SK-N-DZ (cell line): ENCODE data around the gene PFKFB2.

Experiments
- DNase-seq: peaks from one replicate; pipeline ENCODE4 v3.0.0-alpha.2; 2015; ENCODE audit warnings: low spot score

The PFKFB2 gene

DNA sequence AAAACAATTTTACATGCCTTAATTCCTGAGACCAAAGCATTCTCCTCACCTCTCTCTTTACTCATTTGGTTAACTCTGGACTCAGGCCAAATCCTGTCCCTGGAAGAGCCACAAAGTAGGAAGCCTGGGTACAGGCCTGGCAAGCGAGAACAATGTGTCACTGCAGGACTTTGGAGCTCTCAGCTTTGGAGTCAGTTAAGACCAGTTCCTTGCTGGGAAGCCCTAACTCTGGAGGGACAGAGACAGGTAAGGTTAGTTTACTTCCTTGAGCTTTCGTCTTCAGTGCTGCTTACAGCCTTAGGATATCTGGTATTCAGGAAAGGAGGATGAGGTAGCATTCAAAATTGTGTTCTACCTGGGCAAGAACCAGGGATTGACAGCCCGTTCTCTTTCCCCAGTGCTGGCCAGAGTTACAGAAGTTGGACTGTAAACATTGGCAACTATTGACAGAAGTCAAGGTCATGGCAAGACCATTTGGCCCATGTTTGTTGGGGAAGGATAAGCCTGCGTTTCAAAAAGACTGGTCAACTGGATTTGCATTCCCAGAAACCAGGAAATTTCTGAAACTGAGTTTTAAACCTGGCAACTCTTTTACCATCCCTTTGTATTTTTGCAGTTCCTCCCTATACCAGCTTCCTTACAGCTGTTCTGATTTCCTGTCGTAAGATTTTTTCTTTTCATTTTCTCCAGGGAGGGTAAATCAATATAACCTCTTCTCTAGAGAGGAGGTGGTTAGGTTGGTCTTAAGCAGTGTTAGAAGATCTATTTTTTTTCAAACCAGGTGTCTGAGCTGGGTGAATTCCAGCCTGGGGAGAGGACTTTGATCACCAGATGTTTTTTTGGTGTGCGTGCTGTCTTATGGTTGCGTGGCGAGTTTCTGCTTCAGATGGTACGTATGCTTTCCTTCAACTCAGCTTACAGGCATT, 35.9 kb downstream of the PFKFB2 start, which contains the start of gene C4BPB:
Gene C4BPB (plus strand): TSS at position 160 of the 926 bp plus-strand sequence. CDS start 672 bp downstream, at position 832.
- DNase-seq: no peak

- no peak for DNase-seq
Observed at GRCh38 chr1:207089627-207090355, 36.7 kb downstream of the PFKFB2 start.

- no peak for DNase-seq
Observed at GRCh38 chr1:207091200-207091908, 38.3 kb downstream of the PFKFB2 start.

DNA sequence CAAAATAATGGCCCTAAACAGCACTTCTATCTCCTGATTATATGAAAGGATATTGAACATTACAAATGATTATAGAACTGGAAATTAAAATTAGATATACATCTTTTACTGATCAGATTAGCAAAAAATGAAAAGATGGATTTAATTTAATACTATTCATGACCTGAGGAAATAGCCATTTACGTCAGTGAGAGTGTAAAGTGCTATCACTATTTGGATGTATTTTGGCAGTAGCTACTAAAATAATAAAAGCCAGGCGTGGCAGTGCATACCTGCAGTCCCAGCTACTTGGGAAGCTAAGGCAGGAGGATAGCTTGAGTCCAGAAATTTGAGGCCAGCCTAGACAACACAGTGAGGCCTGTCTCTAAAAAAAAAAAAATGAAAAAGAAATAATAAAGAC, 40.9 kb downstream of the PFKFB2 start:
- DNase-seq: no peak

- no peak for DNase-seq
Observed at GRCh38 chr1:207097871-207098324, 44.8 kb downstream of the PFKFB2 start.

GRCh38 chr1:207101720-207102119, 48.6 kb downstream of the PFKFB2 start:
- DNase-seq: no peak

GRCh38 chr1:207102146-207102545, 49.1 kb downstream of the PFKFB2 start:
- no peak for DNase-seq

DNA sequence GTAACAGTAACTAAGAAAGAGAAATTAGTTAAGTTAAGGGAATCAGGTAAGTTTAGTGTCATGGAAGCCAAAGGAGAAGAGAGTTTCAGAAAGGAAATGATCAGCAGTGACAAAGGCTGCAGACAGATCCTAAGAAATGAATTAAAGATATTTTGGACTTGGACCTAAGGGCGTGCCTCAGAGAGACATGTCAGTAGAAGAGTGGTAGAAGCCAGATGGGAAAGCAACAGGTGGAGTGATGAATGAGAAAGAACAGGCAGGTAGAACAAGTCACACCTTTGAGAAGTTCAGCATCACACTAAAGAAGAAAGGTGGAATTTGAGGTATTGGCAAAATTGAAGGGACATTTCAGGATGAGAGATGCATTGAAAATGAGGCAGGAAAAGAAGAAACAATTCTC, 49.6 kb downstream of the PFKFB2 start:
- no peak for DNase-seq

DNA sequence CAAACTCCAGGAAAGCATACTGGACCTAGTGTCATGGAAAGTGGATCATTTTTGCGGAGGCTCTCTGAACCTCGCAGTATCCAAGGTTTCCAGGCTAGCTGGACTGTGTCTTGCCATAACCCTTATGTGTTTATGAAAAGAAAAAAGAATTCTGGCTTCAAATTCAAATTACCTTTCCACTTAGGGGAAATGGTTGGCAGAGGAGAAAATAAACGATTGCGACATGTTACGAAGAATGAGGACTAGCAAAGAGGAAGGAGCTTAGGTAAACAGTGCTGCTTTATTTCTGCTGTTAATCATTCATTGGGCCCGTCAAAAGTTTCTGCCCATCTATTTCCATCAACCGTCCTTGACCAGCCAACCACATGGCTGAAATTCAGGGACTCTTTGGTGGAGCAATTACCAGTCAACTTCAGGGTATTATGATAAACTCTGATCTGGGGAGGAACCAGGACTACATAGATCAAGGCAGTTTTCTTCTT, 50.9 kb downstream of the PFKFB2 start, which contains the start of gene C4BPA:
Gene C4BPA (plus strand): TSS at position 342 of the 482 bp plus-strand sequence. CDS start 8,793 bp downstream, outside the sequence.
- no peak for DNase-seq

GRCh38 chr1:207109004-207109403, 55.9 kb downstream of the PFKFB2 start:
- no peak for DNase-seq

DNA sequence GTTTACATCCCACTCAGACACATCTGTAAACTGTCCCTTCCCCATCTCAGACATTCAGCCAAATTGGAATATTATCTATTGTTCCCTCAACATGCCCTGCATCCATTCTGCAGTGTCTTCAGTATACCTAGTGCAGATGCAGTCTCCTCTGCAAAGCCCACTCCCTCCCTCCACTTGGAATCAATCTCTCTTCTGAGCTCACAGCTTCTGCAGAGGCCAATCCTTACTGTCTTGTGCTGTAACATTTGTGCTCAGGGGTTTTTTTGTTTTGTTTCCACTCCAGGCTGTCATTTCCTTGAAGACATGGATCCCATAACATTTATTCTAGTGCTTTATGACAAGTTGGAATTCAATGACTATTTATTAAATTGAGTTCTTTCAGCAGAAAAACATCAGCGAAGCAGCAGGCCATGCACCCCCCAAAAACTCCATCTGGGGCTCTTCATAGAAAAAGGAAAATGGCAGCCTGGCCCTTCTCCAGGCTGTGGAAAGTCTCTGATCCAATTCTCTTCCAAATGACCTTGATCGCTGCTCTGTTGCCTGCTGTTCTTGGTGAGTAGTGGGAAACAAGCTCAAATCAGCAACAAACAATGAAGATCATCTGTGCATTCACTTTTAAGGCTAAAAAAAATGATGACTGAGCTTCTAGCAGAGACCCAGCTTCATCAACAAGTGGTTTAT, 59.7 kb downstream of the PFKFB2 start:
- DNase-seq: no peak

GRCh38 chr1:207115269-207115668, 62.2 kb downstream of the PFKFB2 start:
- no peak for DNase-seq

DNA sequence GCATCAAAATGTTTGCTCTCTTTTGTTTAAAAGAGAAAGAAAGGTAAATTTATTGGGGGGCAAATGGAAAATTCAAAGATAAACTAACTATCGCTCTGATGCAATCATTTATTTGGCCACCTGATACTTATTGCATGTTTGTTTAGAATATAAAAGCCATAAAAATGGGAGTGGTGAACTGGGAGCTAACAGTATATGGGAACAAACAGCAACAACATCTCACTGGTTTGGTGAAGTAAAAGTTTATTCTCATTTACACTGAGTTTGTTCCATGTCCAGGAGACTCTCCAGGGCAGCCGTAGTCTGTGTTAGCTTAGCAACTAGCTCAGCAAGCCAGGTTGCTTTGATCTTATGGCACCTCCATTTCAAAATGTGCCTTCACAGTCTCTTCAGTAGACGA, 71.3 kb downstream of the PFKFB2 start:
- no peak for DNase-seq

- no peak for DNase-seq
Observed at GRCh38 chr1:207128336-207128921, 75.4 kb downstream of the PFKFB2 start.

DNA sequence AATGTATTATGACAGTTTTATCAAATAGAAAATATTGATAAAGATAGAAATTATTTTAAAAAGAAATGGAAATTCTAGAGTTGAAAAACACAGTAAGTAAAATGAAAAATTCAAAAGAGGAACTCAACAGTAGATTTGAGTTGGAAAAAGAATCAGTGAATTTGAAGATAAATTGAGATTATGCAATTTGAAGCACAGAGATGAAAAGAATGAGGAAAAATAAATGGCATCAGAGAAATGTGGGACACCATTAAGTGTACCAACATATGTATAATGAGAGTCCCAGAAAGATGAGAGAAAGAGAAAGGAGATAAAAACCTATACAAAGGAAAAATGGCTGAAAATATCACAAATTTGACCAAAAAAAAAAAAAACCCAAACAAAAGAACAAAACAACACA, 76.0 kb downstream of the PFKFB2 start:
- no peak for DNase-seq
